Memory B cell (primary cell): ENCODE results near the gene ARMH3.
"Not testable (repeated sequence)": the region's sequence is repeated elsewhere in the genome, so short reads cannot be mapped to it uniquely, and the experiment has no call there.

Experiments
- ATAC-seq: fragments of 150-1000 bp; cut with Tn5 transposase; 2 replicates; pipeline ENCODE4 v1.10.0; 2021; ENCODE audit warnings: low read depth, mild to moderate bottlenecking, moderate library complexity
- DNase-seq, 2 donors: peaks; one replicate each; pipeline ENCODE4 v3.0.0; 2022; ENCODE audit warnings: low spot score in 2 of 2
- H3K27ac Mint-ChIP-seq: one replicate; pipeline ENCODE4 v1.8.0; 2022; ENCODE audit warnings: mild to moderate bottlenecking, moderate library complexity, mixed read lengths
- H3K27me3 Mint-ChIP-seq: one replicate; pipeline ENCODE4 v1.8.0; 2022; ENCODE audit warnings: mixed read lengths
- H3K36me3 Mint-ChIP-seq: one replicate; pipeline ENCODE4 v1.8.0; 2022; ENCODE audit warnings: mild to moderate bottlenecking, mixed read lengths
- H3K4me1 Mint-ChIP-seq: one replicate; pipeline ENCODE4 v1.8.0; 2022; ENCODE audit warnings: mixed read lengths
- H3K4me3 Mint-ChIP-seq: one replicate; pipeline ENCODE4 v1.8.0; 2022; ENCODE audit warnings: mild to moderate bottlenecking, moderate library complexity, mixed read lengths
- H3K9me3 Mint-ChIP-seq: one replicate; pipeline ENCODE4 v1.8.0; 2022; ENCODE audit warnings: mixed read lengths

Gene ARMH3

GRCh38 chr10:102024799-102025198, 31.2 kb downstream of the ARMH3 start:
- no peak for ATAC-seq

DNA sequence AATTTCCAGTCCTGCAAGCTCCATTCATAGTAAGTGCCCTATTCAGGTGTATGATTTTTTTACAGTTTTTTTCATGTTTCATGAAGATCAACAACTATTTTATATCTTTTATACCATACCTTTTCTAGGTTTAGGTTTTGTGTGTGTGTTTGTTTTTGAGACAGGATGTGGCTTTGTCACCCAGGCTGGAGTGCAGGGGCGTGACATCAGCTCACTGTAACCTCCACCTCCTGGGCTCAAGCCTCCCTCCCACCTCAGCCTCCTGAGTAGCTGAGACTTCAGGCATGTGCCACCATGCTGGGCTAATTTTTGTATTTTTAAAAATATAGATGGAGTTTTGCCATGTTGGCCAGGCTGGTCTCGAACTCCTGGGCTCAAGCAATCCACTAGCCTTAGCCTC, 35.0 kb downstream of the ARMH3 start:
- DNase-seq: no peak
- no peaks in the 10 kb centered on the region for H3K9me3 Mint-ChIP-seq
- no peaks in the 10 kb centered on the region for H3K4me1 Mint-ChIP-seq
- no peak overlapping the region for H3K4me3 Mint-ChIP-seq
- peaks cover 10% of the 10 kb centered on the region for H3K36me3 Mint-ChIP-seq
- H3K27ac Mint-ChIP-seq: no peak overlapping the region
- no peak for ATAC-seq
- H3K27me3 Mint-ChIP-seq: no peaks in the 10 kb centered on the region

More at GRCh38 chr10:102024799-102025198, 31.2 kb downstream of the ARMH3 start:
- DNase-seq: no peak
- Mint-ChIP-seq H3K4me3 (no peak overlapping the region), H3K27ac (no peak overlapping the region), H3K27me3 (no peaks in the 10 kb centered on the region), H3K36me3 (peaks cover 19% of the 10 kb centered on the region), H3K9me3 (no peaks in the 10 kb centered on the region), H3K4me1 (no peaks in the 10 kb centered on the region)

- no peaks in the 10 kb centered on the region for H3K27me3 Mint-ChIP-seq
- ATAC-seq (no peak), DNase-seq (no peak)
- H3K9me3 Mint-ChIP-seq: no peaks in the 10 kb centered on the region
- no peak overlapping the region for H3K4me3 Mint-ChIP-seq
- no peak overlapping the region for H3K27ac Mint-ChIP-seq
- no peaks in the 10 kb centered on the region for H3K4me1 Mint-ChIP-seq
- peaks cover 12% of the 10 kb centered on the region for H3K36me3 Mint-ChIP-seq
These were observed 38.7 kb downstream of the ARMH3 start for GRCh38 chr10:102017295-102017694.

- Mint-ChIP-seq H3K27ac (peak overlapping the region; percentile 79), H3K4me3 (no peak overlapping the region), H3K36me3 (peaks cover 9% of the 10 kb centered on the region), H3K27me3 (no peaks in the 10 kb centered on the region), H3K4me1 (no peaks in the 10 kb centered on the region), H3K9me3 (no peaks in the 10 kb centered on the region)
- DNase-seq: no peak
- no peak for ATAC-seq
These were observed 39.6 kb downstream of the ARMH3 start for GRCh38 chr10:102016416-102016815.

DNA sequence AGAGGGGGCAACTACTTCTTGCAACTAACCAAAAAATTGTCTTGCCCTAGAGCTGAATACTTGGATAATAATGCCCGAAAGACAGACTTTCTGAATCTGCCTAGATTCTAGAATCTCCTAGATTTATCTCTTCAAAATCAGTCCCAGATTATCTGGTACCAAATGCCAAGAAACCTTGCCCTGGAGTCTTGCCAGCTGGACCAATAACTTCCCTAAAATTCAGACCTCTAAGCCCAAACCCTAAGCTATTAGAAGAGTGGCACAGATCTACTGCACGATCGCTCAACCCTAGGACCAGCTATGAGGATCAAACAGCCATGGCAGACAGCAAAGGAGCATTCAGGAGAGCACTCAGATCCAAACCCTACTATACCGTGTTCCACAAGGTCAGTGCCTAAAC, 45.0 kb downstream of the ARMH3 start:
- Mint-ChIP-seq H3K36me3 (peaks cover 11% of the 10 kb centered on the region), H3K27me3 (no peaks in the 10 kb centered on the region), H3K9me3 (no peaks in the 10 kb centered on the region), H3K4me3 (no peak overlapping the region), H3K27ac (peak overlapping the region; percentile 21), H3K4me1 (peaks cover 28% of the 10 kb centered on the region)
- no peak for DNase-seq
- ATAC-seq: no peak

GRCh38 chr10:102009801-102010425, 46.1 kb downstream of the ARMH3 start:
- peak; percentile 86 for ATAC-seq
- Mint-ChIP-seq H3K36me3 (peaks cover 14% of the 10 kb centered on the region), H3K4me1 (peaks cover 29% of the 10 kb centered on the region), H3K4me3 (no peak overlapping the region), H3K9me3 (no peaks in the 10 kb centered on the region), H3K27me3 (no peaks in the 10 kb centered on the region), H3K27ac (peak overlapping the region; percentile 21)
- peak; percentile 21 to 65 for DNase-seq

- no peaks in the 10 kb centered on the region for H3K9me3 Mint-ChIP-seq
- no peak for DNase-seq
- ATAC-seq: peak; percentile 36
- peak overlapping the region; percentile 25 for H3K27ac Mint-ChIP-seq
- H3K27me3 Mint-ChIP-seq: no peaks in the 10 kb centered on the region
- H3K36me3 Mint-ChIP-seq: peaks cover 10% of the 10 kb centered on the region
- H3K4me3 Mint-ChIP-seq: peak overlapping the region; percentile 18
- peaks cover 35% of the 10 kb centered on the region for H3K4me1 Mint-ChIP-seq
These were observed 48.2 kb downstream of the ARMH3 start for GRCh38 chr10:102007796-102008195.

DNA sequence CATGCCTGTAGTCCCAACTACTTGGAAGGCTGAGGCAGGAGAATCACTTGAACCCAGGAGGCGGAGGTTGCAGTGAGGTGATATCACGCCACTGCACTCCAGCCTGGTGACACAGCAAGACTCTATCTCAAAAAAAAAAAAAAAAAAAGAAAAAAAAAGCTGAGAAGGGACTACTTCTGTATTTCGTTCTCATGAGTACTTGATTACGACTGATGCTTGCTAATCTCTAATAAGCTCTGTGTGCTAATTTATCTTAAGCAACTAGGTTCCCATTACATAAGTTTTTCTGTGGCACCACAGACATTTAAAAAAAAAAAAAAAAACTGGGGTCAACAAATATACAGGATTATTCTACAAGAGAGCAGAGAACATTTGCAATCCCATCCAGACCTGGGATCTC, 48.9 kb downstream of the ARMH3 start:
- peaks cover 39% of the 10 kb centered on the region for H3K4me1 Mint-ChIP-seq
- not testable (repeated sequence) for DNase-seq, H3K9me3 Mint-ChIP-seq, H3K27me3 Mint-ChIP-seq, H3K27ac Mint-ChIP-seq, H3K4me3 Mint-ChIP-seq
- peak; percentile 31 for ATAC-seq
- peaks cover 10% of the 10 kb centered on the region for H3K36me3 Mint-ChIP-seq

GRCh38 chr10:102004376-102004775, 51.6 kb downstream of the ARMH3 start:
- Mint-ChIP-seq H3K27ac (peak overlapping the region; percentile 47), H3K27me3 (no peaks in the 10 kb centered on the region), H3K4me3 (no peak overlapping the region), H3K4me1 (peaks cover 36% of the 10 kb centered on the region), H3K9me3 (no peaks in the 10 kb centered on the region), H3K36me3 (peaks cover 13% of the 10 kb centered on the region)
- DNase-seq: no peak
- ATAC-seq: no peak

DNA sequence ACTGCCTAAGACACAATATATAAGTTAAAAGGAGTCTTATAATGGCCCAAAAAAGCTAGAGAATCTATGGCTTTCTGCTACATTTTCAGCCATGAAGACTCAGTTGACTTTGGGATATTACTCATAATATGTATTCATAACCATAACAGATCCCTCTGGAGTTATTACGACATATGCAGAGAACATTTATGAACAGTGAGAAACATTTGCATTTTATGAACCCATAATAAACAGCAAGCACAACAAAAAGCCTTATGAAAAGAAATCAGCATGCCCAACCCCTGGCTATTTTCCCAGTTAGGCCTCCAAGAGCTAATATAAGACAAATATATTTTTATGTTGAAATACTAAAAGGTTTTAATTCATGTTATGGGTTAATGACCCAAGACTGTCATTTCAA, 52.4 kb downstream of the ARMH3 start:
- Mint-ChIP-seq H3K4me1 (peaks cover 30% of the 10 kb centered on the region), H3K4me3 (no peak overlapping the region), H3K9me3 (no peaks in the 10 kb centered on the region), H3K27ac (peak overlapping the region; percentile 55), H3K27me3 (no peaks in the 10 kb centered on the region), H3K36me3 (peaks cover 15% of the 10 kb centered on the region)
- DNase-seq: no peak
- no peak for ATAC-seq

DNA sequence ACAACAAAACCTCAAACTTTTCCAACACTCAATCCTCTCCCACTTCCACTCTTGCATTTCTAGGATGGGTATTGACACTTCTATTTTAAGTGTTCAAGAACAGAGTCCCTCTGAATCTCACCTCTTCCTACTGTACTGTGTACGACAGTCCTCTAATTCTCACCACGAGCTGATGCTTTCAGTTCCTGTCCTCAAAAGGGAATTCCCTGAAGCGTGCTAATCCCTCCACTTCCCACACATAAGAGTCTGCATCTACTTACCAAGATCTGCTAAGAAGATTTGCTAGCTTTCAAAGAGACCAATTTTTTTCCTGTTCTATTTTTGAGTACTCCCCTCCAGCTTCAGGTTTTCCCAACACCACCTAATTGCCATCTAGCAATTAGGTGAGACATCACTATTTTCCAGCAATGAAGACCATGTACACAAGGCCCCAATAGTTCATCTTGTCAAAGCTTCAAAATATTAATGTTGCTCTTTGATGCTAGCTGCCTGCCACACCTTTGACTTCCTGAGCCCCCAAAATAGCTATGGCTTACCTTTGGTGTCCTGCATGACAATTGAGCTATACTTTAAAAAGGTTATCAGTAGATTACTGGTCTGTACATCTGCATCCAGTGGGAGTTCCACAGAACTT, 54.4 kb downstream of the ARMH3 start:
- H3K4me3 Mint-ChIP-seq: peak overlapping the region; percentile 74
- H3K9me3 Mint-ChIP-seq: no peaks in the 10 kb centered on the region
- peaks cover 31% of the 10 kb centered on the region for H3K4me1 Mint-ChIP-seq
- no peaks in the 10 kb centered on the region for H3K27me3 Mint-ChIP-seq
- peak overlapping the region; percentile 83 for H3K27ac Mint-ChIP-seq
- ATAC-seq: peak; percentile 95
- peaks cover 16% of the 10 kb centered on the region for H3K36me3 Mint-ChIP-seq
- DNase-seq: peak in 1 of 2 donors; percentile 28

- H3K36me3 Mint-ChIP-seq: peaks cover 22% of the 10 kb centered on the region
- H3K9me3 Mint-ChIP-seq: no peaks in the 10 kb centered on the region
- H3K4me1 Mint-ChIP-seq: peaks cover 30% of the 10 kb centered on the region
These were observed 58.2 kb downstream of the ARMH3 start for GRCh38 chr10:101997803-101998202.

DNA sequence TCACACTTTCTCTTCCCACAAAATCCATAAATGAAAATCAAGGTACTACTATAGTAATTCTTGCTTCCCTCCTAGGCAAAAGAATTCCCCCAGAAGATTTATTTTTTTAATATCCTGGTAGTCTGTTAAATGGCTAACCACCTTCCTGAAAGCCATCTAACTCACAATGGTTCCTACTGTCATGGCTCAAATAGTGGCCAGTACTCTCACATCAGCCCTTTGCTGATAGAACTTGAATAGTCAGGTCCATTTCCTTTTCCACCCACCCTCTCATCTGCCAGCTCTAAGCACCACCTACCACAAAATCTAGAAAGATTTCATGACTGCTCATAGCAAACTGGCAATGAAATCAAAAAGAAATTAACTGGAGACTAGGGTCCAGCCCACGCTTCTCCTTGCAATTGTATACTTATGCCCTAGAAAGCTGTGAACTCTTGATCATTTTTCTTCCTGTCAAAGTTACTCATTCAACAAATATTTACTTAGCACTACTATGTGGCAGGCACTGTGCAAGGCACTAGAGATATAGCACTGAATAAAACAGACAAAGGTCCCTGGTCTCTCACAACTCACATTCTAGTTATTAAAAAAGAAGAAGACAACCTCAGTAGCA, 60.4 kb downstream of the ARMH3 start:
- Mint-ChIP-seq H3K36me3 (peaks cover 29% of the 10 kb centered on the region), H3K4me3 (no peak overlapping the region), H3K4me1 (peaks cover 19% of the 10 kb centered on the region), H3K27me3 (no peaks in the 10 kb centered on the region), H3K27ac (peak overlapping the region; percentile 58), H3K9me3 (no peaks in the 10 kb centered on the region)
- no peak for DNase-seq
- no peak for ATAC-seq

More at GRCh38 chr10:101997803-101998202, 58.2 kb downstream of the ARMH3 start:
- no peak for ATAC-seq
- H3K27ac Mint-ChIP-seq: no peak overlapping the region
- H3K4me3 Mint-ChIP-seq: no peak overlapping the region
- H3K27me3 Mint-ChIP-seq: no peaks in the 10 kb centered on the region
- DNase-seq: no peak

DNA sequence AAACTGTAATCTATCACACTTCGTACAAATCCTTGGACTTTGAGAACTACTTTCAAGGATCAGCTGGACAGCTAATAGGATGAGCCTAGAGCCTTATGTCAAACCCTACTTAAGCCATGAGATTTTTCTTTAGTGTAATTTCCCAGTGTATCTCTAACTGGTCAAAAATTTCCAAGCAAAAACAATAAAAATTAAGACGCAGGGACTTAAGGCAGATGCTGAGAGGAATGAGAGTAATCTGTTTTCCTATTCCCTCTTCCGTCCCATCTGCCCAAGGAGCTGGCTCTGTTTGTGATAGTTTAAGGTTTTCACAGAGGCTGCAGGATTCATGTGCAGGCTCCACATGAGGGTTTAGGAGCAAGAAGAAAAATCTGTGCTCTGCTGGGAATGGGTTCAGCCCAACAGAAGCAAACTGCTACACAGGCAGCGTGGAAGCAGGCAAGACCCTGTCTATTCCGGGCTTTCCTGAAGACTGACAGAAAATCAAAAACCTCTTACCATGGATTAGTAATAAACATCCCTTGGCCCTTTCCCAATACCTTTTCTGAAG, 62.2 kb downstream of the ARMH3 start:
- Mint-ChIP-seq H3K4me3 (no peak overlapping the region), H3K36me3 (peaks cover 37% of the 10 kb centered on the region), H3K9me3 (no peaks in the 10 kb centered on the region), H3K27ac (no peak overlapping the region), H3K27me3 (no peaks in the 10 kb centered on the region), H3K4me1 (peaks cover 17% of the 10 kb centered on the region)
- ATAC-seq (no peak), DNase-seq (no peak)
